ENCODE data around the gene GLP2R.

DNA sequence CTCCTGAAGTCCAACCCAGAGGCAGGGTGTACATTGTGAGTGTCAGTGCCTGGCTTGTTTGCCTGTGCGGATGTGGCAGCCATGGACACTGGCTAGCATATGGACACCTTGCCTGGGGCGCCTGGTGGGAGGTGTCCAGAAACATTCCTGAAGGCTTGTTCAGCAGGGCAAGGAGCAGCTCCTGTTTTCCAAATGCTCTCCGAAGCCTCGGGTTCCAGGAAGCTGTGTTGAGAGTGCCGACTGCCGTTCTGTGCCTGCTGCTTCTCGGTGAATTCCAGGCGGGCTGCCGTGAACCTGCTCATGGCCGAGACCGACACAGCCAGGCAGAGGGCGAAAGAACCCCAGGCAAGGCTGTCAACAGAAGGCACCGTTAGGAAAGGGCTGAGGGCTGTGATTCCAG is 23.4 kb upstream of the GLP2R start:
- no peak for TF ChIP-seq EZH2 (IDR thresholded peaks at IDR 0.05; ENCODE audit: insufficient read depth, poor library complexity, severe bottlenecking)
- no peak for TF ChIP-seq EZH2phosphoT487 (IDR thresholded peaks at IDR 0.05; ENCODE audit: insufficient read depth, low read depth)

All from GM23248 (cell line).